ENCODE measurements around the gene PLXNA2. TPM values are rescaled to one million over a fixed set of nuclear protein-coding genes. Genes with fewer than 3 reads are reported as not detected.

PLXNA2 gene
- total RNA-seq, 1 donor from 2014 or later: 17.7 TPM

DNA sequence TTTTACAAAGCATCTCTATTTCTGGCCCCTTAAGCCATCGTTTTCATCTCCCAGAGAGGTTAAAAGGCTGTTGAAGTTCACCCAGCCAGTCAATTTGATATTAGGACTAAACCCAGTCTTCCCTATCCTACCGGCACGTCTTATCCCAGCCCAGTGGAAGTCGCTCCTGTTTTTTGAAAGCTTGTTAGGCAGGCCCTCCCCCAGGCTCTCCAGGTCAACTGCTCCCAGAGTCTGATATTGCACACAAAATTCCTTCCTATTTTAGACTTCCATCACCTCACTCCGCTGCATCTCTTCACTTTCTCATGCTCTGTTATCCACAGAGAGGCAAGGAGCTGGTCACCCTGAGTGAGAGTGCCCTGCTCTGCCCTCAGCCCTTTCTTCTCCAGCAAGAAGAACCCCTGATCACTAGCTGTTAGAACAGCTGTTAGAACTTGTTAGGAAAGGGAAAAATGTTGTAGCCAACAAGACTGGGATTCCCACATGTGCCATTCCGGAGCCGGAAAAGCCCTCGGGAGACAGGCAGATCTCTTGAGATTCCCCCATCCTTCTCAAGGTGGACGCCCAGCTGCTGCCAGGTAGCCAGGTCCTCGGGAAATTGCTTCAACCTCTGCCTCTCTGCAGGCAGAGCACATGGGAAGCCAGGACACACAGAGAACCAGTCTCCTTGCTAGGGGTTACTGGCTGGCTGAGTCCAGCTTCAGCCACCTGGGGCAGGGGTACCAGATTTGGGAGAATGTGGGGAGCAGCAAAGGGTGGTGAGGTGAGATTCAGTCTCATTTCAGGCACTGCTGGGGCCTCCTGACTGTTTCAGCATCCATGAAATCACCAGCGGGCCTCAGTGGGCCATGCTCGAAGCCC, 25.7 kb downstream of the PLXNA2 start:
- no peak overlapping the region for H3K4me3 Mint-ChIP-seq (ENCODE audit: unreplicated experiment)
- no peak for FAIRE-seq
- Histone ChIP-seq H3K9me3 (ENCODE audit: insufficient read depth, low read depth, low read length) (no peaks in the 10 kb centered on the region), H3K4me2 (ENCODE audit: low read length) (no peak overlapping the region), H3K27ac (ENCODE audit: low read depth, low read length) (no peak overlapping the region), H3K36me3 (ENCODE audit: insufficient read depth, low read length) (no peaks in the 10 kb centered on the region), H2AFZ (ENCODE audit: low read depth, low read length) (no peak overlapping the region), H4K20me1 (ENCODE audit: insufficient read depth, low read length) (no peaks in the 10 kb centered on the region), H3K79me2 (ENCODE audit: insufficient read depth, low read length) (peaks cover 10% of the 10 kb centered on the region), H3K4me1 (ENCODE audit: insufficient read depth, low read length) (peaks cover 63% of the 10 kb centered on the region), H3K9ac (ENCODE audit: low read length) (no peak overlapping the region), H3K27me3 (ENCODE audit: insufficient read depth, low read length) (no peaks in the 10 kb centered on the region), H3K4me3 (ENCODE audit: insufficient read depth, low read depth, low read length) (no peak overlapping the region)
- H3K9me3 Mint-ChIP-seq (ENCODE audit: unreplicated experiment): no peaks in the 10 kb centered on the region
- peaks cover 2% of the 10 kb centered on the region for H3K36me3 Mint-ChIP-seq (ENCODE audit: low read depth, unreplicated experiment)
- no peak overlapping the region for H3K27ac Mint-ChIP-seq (ENCODE audit: unreplicated experiment)
- DNase-seq (ENCODE audit: low read depth): no peak
- H3K27me3 Mint-ChIP-seq (ENCODE audit: low read depth, unreplicated experiment): no peaks in the 10 kb centered on the region
- peaks cover 83% of the 10 kb centered on the region for H3K4me1 Mint-ChIP-seq (ENCODE audit: low read depth, unreplicated experiment)
- TF ChIP-seq, protein P1, sequence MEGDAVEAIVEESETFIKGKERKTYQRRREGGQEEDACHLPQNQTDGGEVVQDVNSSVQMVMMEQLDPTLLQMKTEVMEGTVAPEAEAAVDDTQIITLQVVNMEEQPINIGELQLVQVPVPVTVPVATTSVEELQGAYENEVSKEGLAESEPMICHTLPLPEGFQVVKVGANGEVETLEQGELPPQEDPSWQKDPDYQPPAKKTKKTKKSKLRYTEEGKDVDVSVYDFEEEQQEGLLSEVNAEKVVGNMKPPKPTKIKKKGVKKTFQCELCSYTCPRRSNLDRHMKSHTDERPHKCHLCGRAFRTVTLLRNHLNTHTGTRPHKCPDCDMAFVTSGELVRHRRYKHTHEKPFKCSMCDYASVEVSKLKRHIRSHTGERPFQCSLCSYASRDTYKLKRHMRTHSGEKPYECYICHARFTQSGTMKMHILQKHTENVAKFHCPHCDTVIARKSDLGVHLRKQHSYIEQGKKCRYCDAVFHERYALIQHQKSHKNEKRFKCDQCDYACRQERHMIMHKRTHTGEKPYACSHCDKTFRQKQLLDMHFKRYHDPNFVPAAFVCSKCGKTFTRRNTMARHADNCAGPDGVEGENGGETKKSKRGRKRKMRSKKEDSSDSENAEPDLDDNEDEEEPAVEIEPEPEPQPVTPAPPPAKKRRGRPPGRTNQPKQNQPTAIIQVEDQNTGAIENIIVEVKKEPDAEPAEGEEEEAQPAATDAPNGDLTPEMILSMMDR (IDR thresholded peaks at IDR 0.05; ENCODE audit: insufficient read depth, low read depth, low read length): no peak
- TF ChIP-seq EZH2 (IDR thresholded peaks at IDR 0.05; ENCODE audit: insufficient read depth, low read length): no peak

DNA sequence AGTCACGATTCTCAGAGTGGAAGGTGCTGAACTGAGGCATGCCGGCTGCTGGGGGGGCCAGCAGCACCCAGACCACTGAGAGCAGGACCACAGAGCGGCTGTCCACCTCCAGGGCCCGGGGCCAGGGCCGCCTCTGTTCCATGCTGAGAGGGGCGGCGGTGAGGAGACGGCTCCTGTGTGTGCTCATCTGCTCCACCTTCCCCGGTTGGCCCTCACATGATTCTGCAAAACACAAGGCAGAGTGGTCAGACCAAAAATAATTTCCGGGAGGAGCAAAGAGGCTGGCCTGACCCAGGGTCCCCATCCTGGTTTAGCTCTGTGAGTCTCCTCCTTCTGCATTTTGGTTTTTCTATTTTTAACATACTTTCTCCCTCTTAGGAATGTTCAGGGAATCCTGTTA, 26.4 kb downstream of the PLXNA2 start:
- Histone ChIP-seq H3K36me3 (ENCODE audit: insufficient read depth, low read length) (no peaks in the 10 kb centered on the region), H3K27me3 (ENCODE audit: insufficient read depth, low read length) (no peaks in the 10 kb centered on the region), H3K4me2 (ENCODE audit: low read length) (no peak overlapping the region), H3K4me3 (ENCODE audit: insufficient read depth, low read depth, low read length) (no peak overlapping the region), H3K9me3 (ENCODE audit: insufficient read depth, low read depth, low read length) (no peaks in the 10 kb centered on the region), H3K27ac (ENCODE audit: low read depth, low read length) (no peak overlapping the region), H3K9ac (ENCODE audit: low read length) (no peak overlapping the region), H2AFZ (ENCODE audit: low read depth, low read length) (no peak overlapping the region), H3K4me1 (ENCODE audit: insufficient read depth, low read length) (peaks cover 56% of the 10 kb centered on the region), H3K79me2 (ENCODE audit: insufficient read depth, low read length) (peaks cover 8% of the 10 kb centered on the region), H4K20me1 (ENCODE audit: insufficient read depth, low read length) (no peaks in the 10 kb centered on the region)
- Mint-ChIP-seq H3K4me3 (ENCODE audit: unreplicated experiment) (no peak overlapping the region), H3K9me3 (ENCODE audit: unreplicated experiment) (no peaks in the 10 kb centered on the region), H3K4me1 (ENCODE audit: low read depth, unreplicated experiment) (peaks cover 79% of the 10 kb centered on the region), H3K27ac (ENCODE audit: unreplicated experiment) (no peak overlapping the region), H3K36me3 (ENCODE audit: low read depth, unreplicated experiment) (peaks cover 2% of the 10 kb centered on the region), H3K27me3 (ENCODE audit: low read depth, unreplicated experiment) (no peaks in the 10 kb centered on the region)
- DNase-seq (ENCODE audit: low read depth) (no peak), FAIRE-seq (no peak)
- TF ChIP-seq EZH2 (IDR thresholded peaks at IDR 0.05; ENCODE audit: insufficient read depth, low read length): no peak
- TF ChIP-seq, protein P1 (IDR thresholded peaks at IDR 0.05; ENCODE audit: insufficient read depth, low read depth, low read length): no peak

- Histone ChIP-seq H3K4me3 (ENCODE audit: insufficient read depth, low read depth, low read length) (no peak overlapping the region), H3K79me2 (ENCODE audit: insufficient read depth, low read length) (peaks cover under 1% of the 10 kb centered on the region), H3K4me1 (ENCODE audit: insufficient read depth, low read length) (peaks cover 51% of the 10 kb centered on the region), H3K27me3 (ENCODE audit: insufficient read depth, low read length) (no peaks in the 10 kb centered on the region), H3K36me3 (ENCODE audit: insufficient read depth, low read length) (no peaks in the 10 kb centered on the region), H2AFZ (ENCODE audit: low read depth, low read length) (no peak overlapping the region), H3K4me2 (ENCODE audit: low read length) (no peak overlapping the region), H3K9me3 (ENCODE audit: insufficient read depth, low read depth, low read length) (no peaks in the 10 kb centered on the region), H3K9ac (ENCODE audit: low read length) (no peak overlapping the region), H3K27ac (ENCODE audit: low read depth, low read length) (no peak overlapping the region), H4K20me1 (ENCODE audit: insufficient read depth, low read length) (no peaks in the 10 kb centered on the region)
- Mint-ChIP-seq H3K9me3 (ENCODE audit: unreplicated experiment) (no peaks in the 10 kb centered on the region), H3K36me3 (ENCODE audit: low read depth, unreplicated experiment) (peaks cover 4% of the 10 kb centered on the region), H3K27me3 (ENCODE audit: low read depth, unreplicated experiment) (no peaks in the 10 kb centered on the region), H3K4me1 (ENCODE audit: low read depth, unreplicated experiment) (peaks cover 81% of the 10 kb centered on the region), H3K4me3 (ENCODE audit: unreplicated experiment) (no peak overlapping the region), H3K27ac (ENCODE audit: unreplicated experiment) (no peak overlapping the region)
- TF ChIP-seq, protein P1 (IDR thresholded peaks at IDR 0.05; ENCODE audit: insufficient read depth, low read depth, low read length): no peak
- no peak for TF ChIP-seq EZH2 (IDR thresholded peaks at IDR 0.05; ENCODE audit: insufficient read depth, low read length)
- FAIRE-seq (no peak), DNase-seq (ENCODE audit: low read depth) (no peak)
Measured at GRCh38 chr1:208216806-208217205, 27.4 kb downstream of the PLXNA2 start.

Data from astrocyte (in vitro differentiated cells and primary cell).